HFF-Myc (cell line): Measurements from ENCODE around the gene JTB.

Experiments used
- DNase-seq: peaks from one replicate; pipeline ENCODE4 v3.0.0-alpha.2; 2011; ENCODE audit warnings: low read depth; ENCODE audit errors: extremely low read depth
- H3K4me3 ChIP-seq: replicated peaks from 2 replicates; pipeline ENCODE4 v1.5.1; 2011; ENCODE audit warnings: low read depth, mild to moderate bottlenecking, control low read depth, low read length
- CTCF ChIP-seq: IDR thresholded peaks from 2 replicates; pipeline ENCODE4 v1.5.1; 2012; ENCODE audit warnings: mild to moderate bottlenecking, low read depth, low read length, control low read depth; ENCODE audit errors: missing control alignments

JTB gene

GRCh38 chr1:153938996-153939395 is 38.5 kb downstream of the JTB start:
- TF ChIP-seq CTCF, result no peak
- no peak overlapping the region for H3K4me3 ChIP-seq
- no peak for DNase-seq

GRCh38 chr1:153937331-153937730 is 40.1 kb downstream of the JTB start:
- no peak overlapping the region for H3K4me3 ChIP-seq
- DNase-seq, result no peak
- TF ChIP-seq CTCF, result no peak

GRCh38 chr1:153936011-153936802 is 41.3 kb downstream of the JTB start:
- no peak for DNase-seq
- H3K4me3 ChIP-seq, result no peak overlapping the region
- no peak for TF ChIP-seq CTCF

- no peak overlapping the region for H3K4me3 ChIP-seq
- no peak for TF ChIP-seq CTCF
- no peak for DNase-seq
These were observed 42.7 kb downstream of the JTB start for GRCh38 chr1:153934746-153935145.

- no peak for DNase-seq
- no peak overlapping the region for H3K4me3 ChIP-seq
- no peak for TF ChIP-seq CTCF
These were observed 43.5 kb downstream of the JTB start for GRCh38 chr1:153933955-153934354.

- H3K4me3 ChIP-seq, result no peak overlapping the region
- TF ChIP-seq CTCF, result no peak
- DNase-seq, result no peak
These were observed 44.0 kb downstream of the JTB start for GRCh38 chr1:153933430-153933829.
